HG03442 (cell line): Measurements from ENCODE around the gene PIP5KL1.
"Not testable (repeated sequence)": the region's sequence is repeated elsewhere in the genome, so short reads cannot be mapped to it uniquely, and the experiment has no call there.

Experiments
- ATAC-seq: cut with Tn5 transposase; IDR thresholded peaks from one replicate; pipeline ENCODE4 v1.9.1; 2021; ENCODE audit warnings: mild to moderate bottlenecking, moderate library complexity; ENCODE audit not compliant: unreplicated experiment

Gene PIP5KL1

GRCh38 chr9:127896395-127897192 is 34.0 kb downstream of the PIP5KL1 start:
- no peak for ATAC-seq

- no peak for ATAC-seq
Measured at GRCh38 chr9:127895811-127896210, 34.8 kb downstream of the PIP5KL1 start.

GRCh38 chr9:127893392-127893791 is 37.2 kb downstream of the PIP5KL1 start:
- ATAC-seq, result no peak

GRCh38 chr9:127892831-127893230 is 37.7 kb downstream of the PIP5KL1 start:
- ATAC-seq, result no peak

- ATAC-seq, result no peak
Measured at GRCh38 chr9:127890053-127890452, 40.5 kb downstream of the PIP5KL1 start.

- no peak for ATAC-seq
Measured at GRCh38 chr9:127887792-127888191, 42.8 kb downstream of the PIP5KL1 start.

- no peak for ATAC-seq
Measured at GRCh38 chr9:127886401-127886972, 44.1 kb downstream of the PIP5KL1 start.

- ATAC-seq, result no peak
Measured at GRCh38 chr9:127885508-127886281, 44.9 kb downstream of the PIP5KL1 start.

GRCh38 chr9:127884976-127885490 is 45.5 kb downstream of the PIP5KL1 start:
- ATAC-seq, result no peak

GRCh38 chr9:127884427-127884911 is 46.1 kb downstream of the PIP5KL1 start:
- no peak for ATAC-seq

GRCh38 chr9:127883959-127884358 is 46.6 kb downstream of the PIP5KL1 start:
- no peak for ATAC-seq

GRCh38 chr9:127881715-127882114 is 48.9 kb downstream of the PIP5KL1 start:
- ATAC-seq, result not testable (repeated sequence)

GRCh38 chr9:127880143-127880542 is 50.4 kb downstream of the PIP5KL1 start:
- no peak for ATAC-seq

GRCh38 chr9:127878652-127879390 is 51.8 kb downstream of the PIP5KL1 start:
- ATAC-seq, result no peak

GRCh38 chr9:127878001-127878651 is 52.5 kb downstream of the PIP5KL1 start:
- ATAC-seq, result no peak

GRCh38 chr9:127877566-127877998 is 53.0 kb downstream of the PIP5KL1 start, which contains the start of gene AK1:
AK1 (minus strand) TSS chr9:127877675; CDS start chr9:127874617, 3,058 bp downstream.
- no peak for ATAC-seq

GRCh38 chr9:127876764-127877562 is 53.6 kb downstream of the PIP5KL1 start:
- no peak for ATAC-seq

GRCh38 chr9:127876026-127876763 is 54.4 kb downstream of the PIP5KL1 start:
- ATAC-seq, result no peak
